HFFc6 (cell line): Measurements from ENCODE around the gene CST4. TPM values are rescaled to one million over a fixed set of nuclear protein-coding genes. Genes with fewer than 3 reads are reported as not detected.

Source experiments
- DNase-seq: peaks from one replicate; pipeline ENCODE4 v3.0.0-alpha.2; 2018
- H3K27ac Mint-ChIP-seq: 2 replicates; pipeline ENCODE4 v1.8.0; 2020; ENCODE audit warnings: mild to moderate bottlenecking, mixed read lengths
- H3K27me3 Mint-ChIP-seq: 2 replicates; pipeline ENCODE4 v1.8.0; 2021; ENCODE audit warnings: mild to moderate bottlenecking, moderate library complexity, mixed read lengths; ENCODE audit not compliant: insufficient read depth
- H3K36me3 Mint-ChIP-seq: 2 replicates; pipeline ENCODE4 v1.8.0; 2021; ENCODE audit warnings: low read depth, mixed read lengths
- H3K4me1 Mint-ChIP-seq: 2 replicates; pipeline ENCODE4 v1.8.0; 2020; ENCODE audit warnings: low read depth, mixed read lengths
- H3K4me3 Mint-ChIP-seq: 2 replicates; pipeline ENCODE4 v1.8.0; 2020; ENCODE audit warnings: mild to moderate bottlenecking, moderate library complexity, mixed read lengths
- H3K9me3 Mint-ChIP-seq: 2 replicates; pipeline ENCODE4 v1.8.0; 2020; ENCODE audit warnings: mild to moderate bottlenecking, mixed read lengths
- CTCF ChIP-seq: fragments of 200-600 bp; sonication (generic); IDR thresholded peaks from 2 replicates; pipeline ENCODE4 v1.5.0; 2021; ENCODE audit warnings: antibody characterized with exemption, mild to moderate bottlenecking
- total RNA-seq, 6 experiments: library from RNA; stranded (reverse); fragmentation: NEBNext Ultra II Directional; extraction: Animal tissue kit (Norgen Biotek cat#: 25700); gene quantifications; 2 replicates in 1 of 6; 3 replicates in 5 of 6; pipeline ENCODE4 v1.2.3, GENCODE V29; 2021

The CST4 gene
- total RNA-seq, 6 experiments from 2014 or later: not detected

DNA sequence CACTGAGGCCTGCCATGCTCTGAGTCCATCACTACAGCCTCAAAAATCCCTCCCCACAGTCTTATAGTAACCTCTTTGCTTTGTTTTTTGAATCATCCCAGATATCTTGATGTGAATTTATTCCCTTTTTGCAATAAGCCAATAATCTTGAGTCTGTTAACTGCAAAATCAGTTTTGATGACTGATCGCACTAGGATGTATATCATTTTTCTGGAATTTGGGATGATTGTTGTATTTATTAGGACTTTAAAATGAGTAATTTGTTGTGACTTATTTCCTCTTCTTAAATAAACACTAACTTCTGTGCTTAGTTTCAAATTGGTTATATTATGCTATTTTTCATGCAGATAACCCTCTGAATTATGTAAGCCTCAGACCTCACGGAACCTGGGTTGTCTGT, 5.6 kb downstream of the CST4 start:
- no peaks in the 10 kb centered on the region; the same call in none of the 2 replicates for H3K27me3 Mint-ChIP-seq
- no peak overlapping the region for H3K27ac Mint-ChIP-seq
- TF ChIP-seq CTCF: no peak
- H3K36me3 Mint-ChIP-seq: no peaks in the 10 kb centered on the region
- no peaks in the 10 kb centered on the region for H3K9me3 Mint-ChIP-seq
- H3K4me3 Mint-ChIP-seq: no peak overlapping the region
- no peak for DNase-seq
- peaks cover 18% of the 10 kb centered on the region for H3K4me1 Mint-ChIP-seq

DNA sequence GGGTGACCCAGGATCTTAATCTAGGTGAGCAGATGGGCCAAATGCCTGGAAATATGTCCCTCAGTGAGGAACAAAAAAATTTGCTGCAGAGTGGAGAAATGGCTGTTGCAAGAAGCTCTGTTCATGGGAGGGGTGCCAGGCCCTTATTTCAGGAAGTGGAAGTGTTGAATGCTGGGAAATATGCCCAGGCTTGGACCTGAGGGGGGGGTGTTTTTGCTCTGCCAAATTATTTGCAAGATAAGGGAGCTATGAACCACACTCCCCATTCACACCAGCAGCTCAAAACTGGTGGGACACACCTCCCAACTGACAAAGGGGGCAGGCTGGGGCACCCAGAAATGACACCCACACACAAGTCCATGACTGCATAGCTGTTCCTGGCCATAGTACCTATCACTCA, 8.7 kb downstream of the CST4 start:
- H3K4me3 Mint-ChIP-seq: no peak overlapping the region
- H3K27me3 Mint-ChIP-seq: peaks cover 9% of the 10 kb centered on the region
- H3K36me3 Mint-ChIP-seq: no peaks in the 10 kb centered on the region
- H3K27ac Mint-ChIP-seq: no peak overlapping the region
- H3K9me3 Mint-ChIP-seq: no peaks in the 10 kb centered on the region
- no peak for TF ChIP-seq CTCF
- no peak for DNase-seq
- H3K4me1 Mint-ChIP-seq: peaks cover 18% of the 10 kb centered on the region

GRCh38 chr20:23679133-23680092, 9.4 kb downstream of the CST4 start:
- Mint-ChIP-seq H3K4me3 (no peak overlapping the region), H3K9me3 (no peaks in the 10 kb centered on the region), H3K27me3 (peaks cover 9% of the 10 kb centered on the region), H3K27ac (no peak overlapping the region), H3K4me1 (peaks cover 18% of the 10 kb centered on the region), H3K36me3 (no peaks in the 10 kb centered on the region)
- no peak for DNase-seq
- TF ChIP-seq CTCF: no peak

DNA sequence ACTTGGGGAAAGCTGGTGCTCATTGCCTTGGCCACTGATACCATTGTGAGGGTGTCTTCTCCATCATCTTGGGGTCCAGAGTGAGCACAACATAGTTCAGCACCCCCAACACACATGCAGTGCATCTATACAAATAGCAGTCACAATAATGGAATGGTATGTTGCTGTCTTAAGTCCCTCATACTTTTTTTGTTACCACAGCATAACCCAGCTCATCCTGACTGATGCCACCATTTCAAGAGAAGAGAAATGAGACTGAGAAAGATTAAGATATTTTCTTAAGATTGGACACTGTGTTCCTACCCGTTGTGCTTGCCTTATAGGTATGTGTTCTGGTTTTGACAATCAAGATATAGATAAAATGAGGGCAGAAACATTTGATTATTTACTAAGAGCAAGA, 15.6 kb downstream of the CST4 start:
- DNase-seq: no peak
- H3K36me3 Mint-ChIP-seq: no peaks in the 10 kb centered on the region
- no peaks in the 10 kb centered on the region for H3K4me1 Mint-ChIP-seq
- no peaks in the 10 kb centered on the region for H3K9me3 Mint-ChIP-seq
- H3K4me3 Mint-ChIP-seq: no peak overlapping the region
- H3K27ac Mint-ChIP-seq: no peak overlapping the region
- peaks cover 15% of the 10 kb centered on the region for H3K27me3 Mint-ChIP-seq
- TF ChIP-seq CTCF: no peak

DNA sequence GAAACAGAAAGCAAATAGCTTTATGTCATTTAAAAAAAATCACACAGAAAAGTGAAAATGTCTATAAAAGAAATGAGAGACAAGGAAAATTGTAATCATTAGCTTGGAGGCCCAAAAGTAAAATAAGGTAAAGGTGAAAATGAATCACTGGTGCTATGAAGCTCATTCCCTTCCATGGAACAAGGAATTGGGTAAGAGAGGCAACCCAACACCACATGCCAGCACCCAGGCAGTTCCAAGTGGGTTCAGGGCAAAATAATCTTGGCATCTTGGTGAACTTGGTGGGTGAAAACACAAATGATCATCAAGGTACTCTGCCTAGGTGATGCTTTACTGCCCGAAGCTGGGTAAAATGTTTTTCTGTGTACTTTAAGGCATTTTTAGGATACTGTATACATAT, 16.7 kb downstream of the CST4 start:
- H3K27ac Mint-ChIP-seq: no peak overlapping the region
- H3K9me3 Mint-ChIP-seq: no peaks in the 10 kb centered on the region

More for the DNA sequence above, 16.7 kb downstream of the CST4 start:
- H3K4me1 Mint-ChIP-seq: no peaks in the 10 kb centered on the region
- TF ChIP-seq CTCF: no peak
- H3K36me3 Mint-ChIP-seq: no peaks in the 10 kb centered on the region
- no peak for DNase-seq
- peaks cover 12% of the 10 kb centered on the region for H3K27me3 Mint-ChIP-seq
- H3K4me3 Mint-ChIP-seq: no peak overlapping the region
